GM18511 (cell line): Measurements from ENCODE around the gene GALE.
"Not testable (repeated sequence)": the region's sequence is repeated elsewhere in the genome, so short reads cannot be mapped to it uniquely, and the experiment has no call there.

Experiments
- ATAC-seq: cut with Tn5 transposase; IDR thresholded peaks from one replicate; pipeline ENCODE4 v1.9.1; 2021; ENCODE audit warnings: mild to moderate bottlenecking, moderate library complexity; ENCODE audit not compliant: unreplicated experiment

GALE gene

DNA sequence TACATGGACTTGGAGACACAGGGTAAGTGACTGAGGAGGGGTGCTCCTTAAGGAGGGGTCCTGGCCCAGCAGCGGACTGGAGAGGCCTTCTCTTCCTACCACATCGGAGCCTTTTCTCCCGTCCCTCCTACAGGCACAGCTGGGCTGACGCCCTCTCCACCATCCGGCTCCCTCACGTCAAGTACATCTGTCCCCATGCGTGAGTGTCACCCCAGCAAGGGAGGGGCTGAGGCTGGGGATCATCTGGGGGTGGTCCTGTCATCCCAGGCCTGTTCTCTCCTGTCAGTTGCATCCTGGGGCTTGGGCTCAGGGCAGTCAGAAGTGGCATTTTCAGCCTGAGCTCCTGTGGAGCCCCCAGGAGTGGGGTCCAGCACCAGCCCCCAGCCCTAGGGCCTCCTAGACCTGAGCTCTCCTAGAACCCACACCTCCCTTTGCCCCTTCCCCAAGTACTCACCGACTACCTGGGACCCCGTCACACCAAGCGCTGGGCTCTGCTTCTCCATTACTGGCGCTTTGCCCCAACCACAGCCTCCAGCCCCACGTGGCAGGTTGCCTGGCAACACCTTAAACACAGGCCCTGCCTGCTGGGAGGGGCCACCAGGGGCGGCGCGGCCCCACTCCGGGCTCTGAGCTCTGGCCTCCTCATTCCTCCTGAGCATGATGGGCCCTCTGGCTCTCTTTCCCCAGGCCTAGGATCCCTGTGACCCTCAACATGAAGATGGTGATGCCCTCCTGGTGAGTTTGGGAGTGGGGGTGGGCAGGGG lies 7.4 kb downstream of the GALE start:
- no peak for ATAC-seq

DNA sequence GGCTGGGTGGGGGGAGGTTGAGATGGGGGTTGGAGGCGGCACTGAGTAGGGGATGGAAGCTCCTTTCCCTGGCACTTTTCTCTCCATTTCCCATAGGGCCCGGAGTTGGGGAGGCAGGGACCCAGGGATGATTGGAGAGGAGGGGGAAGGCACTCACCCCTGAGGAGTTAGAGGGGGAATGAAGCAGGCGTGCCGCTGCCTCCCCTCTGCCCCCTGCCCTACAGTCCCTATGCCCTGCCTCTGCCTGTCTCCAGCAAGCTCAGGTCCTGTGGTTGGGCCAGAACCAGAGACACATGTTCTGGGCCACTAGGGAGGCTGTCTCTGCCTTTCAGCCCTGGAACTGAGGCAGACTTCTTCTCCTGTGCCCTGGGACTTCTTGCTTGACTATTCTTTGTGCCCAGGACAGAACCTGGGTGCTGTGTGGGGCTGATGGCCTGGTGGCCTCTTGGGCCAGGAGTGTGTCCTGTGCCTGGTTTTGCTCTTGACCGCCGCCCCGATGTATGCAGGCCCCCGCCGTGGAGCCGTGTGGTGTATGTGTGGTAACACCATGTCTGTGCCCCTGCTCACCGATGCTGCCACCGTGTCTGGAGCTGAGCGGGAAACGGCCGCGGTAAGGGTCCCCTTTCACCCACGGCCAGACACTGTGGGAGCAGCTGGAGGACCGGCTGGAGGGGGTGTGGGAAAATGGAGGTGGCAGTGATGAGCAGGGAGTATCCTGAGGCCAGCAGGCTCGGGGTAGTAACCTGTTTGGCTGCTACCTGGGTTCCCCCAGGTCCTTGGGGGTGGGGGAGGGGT lies 8.2 kb downstream of the GALE start:
- no peak for ATAC-seq

DNA sequence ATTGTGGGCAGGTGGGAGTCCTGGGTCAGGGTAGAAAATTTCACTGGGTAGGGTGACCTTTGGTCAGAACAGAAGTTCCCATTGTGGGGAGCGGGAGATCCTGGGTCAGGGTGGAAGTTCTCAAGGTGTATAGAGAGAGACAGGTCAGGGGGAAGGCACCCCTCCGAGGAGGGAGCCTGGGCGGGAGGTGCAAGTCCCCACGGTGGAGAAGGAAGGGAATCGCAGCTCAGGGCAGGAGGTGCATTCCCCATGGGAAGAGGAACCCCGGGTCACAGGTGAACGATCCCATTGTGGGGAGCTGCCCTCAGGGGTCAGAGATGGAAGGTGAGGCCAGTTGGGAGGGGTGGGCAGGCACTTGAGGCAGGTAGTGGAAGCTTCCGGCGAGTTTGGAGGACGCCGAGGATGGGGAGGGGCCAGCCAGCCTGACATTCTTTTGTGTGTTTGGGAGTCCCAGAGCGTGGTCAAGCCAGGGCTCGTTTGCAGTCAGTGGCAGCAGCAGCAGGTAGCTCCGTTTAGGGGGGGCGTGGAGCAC lies 9.0 kb downstream of the GALE start:
- no peak for ATAC-seq

DNA sequence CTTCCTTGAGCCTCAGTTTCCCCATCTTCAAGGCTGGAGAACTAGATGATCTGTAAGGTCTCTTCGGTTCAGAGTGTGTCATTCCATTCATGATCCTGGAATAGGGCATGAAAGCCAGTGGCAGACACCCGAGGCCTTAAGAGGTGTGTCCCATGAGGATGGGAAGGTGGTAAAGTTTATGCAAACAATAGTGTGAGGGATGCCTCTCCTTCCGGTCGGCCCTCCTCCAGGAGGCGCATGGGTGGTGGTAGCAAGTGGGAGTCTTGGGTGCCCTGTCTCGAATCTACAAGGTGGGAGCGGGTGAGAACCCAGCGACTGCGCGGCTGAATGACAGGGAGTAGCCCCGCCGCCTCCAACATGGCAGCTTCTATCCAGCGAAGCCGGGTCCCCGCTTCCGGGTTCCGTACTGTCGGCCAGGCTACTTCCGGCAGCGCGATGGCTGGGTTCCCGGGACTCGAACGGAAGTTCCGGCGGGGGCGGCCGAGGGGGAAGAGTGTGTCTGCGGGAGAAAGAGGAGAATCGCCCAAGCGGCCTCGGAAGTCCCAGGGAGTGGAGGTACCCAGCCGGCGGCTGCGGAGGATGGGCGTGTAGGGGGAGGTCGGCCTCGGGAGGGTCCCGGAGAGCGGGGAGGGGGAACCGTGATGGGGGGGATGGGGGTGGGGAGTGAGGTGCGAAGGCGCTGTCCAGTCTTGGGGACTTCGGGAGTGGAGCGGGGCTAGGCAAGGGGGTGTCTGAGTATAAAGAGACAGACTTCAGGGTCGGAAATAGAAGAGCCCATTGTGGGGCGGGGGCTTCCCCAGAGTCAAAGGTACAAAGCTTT lies 9.6 kb downstream of the GALE start, which contains the start of gene LYPLA2:
TSS of gene LYPLA2 (plus strand) at position 450 of the 820 bp plus-strand sequence. CDS start 1,538 bp downstream, outside the sequence.
- peak; percentile 89 for ATAC-seq

DNA sequence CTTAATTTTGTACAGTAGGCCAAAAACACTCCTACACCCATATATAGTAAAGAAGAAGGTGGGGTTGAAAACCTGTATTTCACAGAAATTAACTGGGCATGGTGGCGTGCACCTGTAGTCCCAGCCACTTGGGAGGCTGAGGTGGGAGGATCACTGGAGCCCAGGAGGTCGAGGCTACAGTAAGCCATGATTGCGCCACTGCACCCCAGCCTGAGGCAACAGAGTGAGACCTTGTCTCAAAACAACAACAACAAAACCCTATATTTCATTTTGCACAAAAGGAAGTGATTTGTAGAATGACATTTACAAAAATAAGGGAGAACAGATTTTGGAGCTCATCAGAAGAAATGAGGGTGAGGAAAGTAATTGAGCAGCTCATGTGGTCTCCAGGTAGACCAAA lies 11.9 kb downstream of the GALE start:
- ATAC-seq, result no peak

DNA sequence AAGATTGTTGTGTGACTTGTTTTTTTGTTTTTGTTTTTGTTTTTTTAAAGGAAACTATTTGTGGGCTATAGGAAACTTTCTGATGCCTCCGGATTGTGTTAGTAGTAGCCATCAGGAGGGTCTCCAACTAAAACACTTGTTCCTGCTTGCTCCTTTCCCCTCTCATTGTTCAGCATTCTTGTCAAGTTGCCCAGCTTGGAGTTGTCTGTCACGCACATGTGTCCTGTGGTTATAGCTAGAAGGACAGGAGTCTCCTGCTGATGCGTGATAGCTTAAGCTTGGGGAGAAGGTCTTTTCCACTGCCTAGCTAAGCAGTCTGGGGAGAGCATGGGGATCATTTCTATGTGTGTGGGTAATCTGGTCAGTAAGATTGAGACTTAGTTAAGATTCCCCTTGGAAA lies 12.9 kb downstream of the GALE start:
- ATAC-seq, result no peak

DNA sequence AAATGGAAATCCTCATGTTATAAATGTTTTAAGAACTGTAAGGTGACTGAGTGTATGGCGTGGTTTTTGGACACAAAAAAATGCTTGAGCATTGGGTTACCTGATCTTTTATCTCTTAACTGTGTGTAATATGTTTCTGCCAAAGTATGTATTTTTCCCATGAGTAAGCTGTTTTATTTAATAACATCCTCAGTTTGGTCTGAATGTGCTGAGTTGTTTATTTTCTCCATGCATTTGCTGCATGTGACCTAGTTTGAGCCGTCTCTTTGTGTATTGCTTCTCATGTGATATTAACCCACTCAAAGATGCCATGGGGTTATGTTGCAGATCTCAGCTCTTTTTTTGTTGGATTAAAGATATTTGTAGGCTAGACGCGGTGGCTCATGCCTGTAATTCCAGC lies 15.7 kb downstream of the GALE start:
- ATAC-seq, result no peak

DNA sequence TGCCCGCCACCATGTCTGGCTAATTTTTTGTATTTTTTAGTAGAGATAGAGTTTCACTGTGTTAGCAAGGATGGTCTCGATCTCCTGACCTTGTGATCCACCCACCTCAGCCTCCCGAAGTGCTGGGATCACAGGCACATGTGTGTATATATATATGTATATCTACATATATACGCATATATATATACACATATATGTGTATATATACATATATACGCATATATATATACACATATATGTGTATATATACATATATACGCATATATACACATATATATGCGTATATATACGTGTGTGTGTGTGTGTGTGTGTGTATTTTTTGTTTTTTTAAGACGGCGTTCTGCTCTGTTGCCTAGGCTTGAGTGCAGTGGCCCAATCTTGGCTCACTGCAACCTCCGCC lies 17.4 kb downstream of the GALE start:
- ATAC-seq, result not testable (repeated sequence)

DNA sequence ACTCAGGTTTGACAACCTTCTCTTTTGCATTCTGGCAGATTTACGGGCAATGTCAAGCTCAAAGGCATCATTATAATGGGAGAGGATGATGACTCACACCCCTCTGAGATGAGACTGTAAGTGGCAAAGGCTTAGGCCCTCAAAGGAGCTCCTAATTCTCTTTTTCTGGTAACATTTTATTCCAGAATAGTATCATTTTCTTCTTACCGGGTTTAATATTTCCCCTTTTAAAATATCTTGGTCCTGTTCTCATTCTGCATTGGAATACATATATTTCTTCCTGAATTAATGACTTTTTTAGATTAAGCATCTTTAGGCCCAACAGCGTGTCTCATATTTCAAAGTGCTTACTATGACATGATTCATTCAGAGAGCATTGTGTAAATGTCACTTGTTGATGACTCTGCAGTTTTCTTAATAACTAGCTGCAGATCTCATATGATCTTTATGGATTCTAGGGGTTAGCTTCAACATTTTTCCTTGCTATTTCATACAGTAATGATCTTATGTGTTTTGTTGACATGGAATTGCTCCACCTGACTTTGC lies 20.7 kb downstream of the GALE start:
- no peak for ATAC-seq

DNA sequence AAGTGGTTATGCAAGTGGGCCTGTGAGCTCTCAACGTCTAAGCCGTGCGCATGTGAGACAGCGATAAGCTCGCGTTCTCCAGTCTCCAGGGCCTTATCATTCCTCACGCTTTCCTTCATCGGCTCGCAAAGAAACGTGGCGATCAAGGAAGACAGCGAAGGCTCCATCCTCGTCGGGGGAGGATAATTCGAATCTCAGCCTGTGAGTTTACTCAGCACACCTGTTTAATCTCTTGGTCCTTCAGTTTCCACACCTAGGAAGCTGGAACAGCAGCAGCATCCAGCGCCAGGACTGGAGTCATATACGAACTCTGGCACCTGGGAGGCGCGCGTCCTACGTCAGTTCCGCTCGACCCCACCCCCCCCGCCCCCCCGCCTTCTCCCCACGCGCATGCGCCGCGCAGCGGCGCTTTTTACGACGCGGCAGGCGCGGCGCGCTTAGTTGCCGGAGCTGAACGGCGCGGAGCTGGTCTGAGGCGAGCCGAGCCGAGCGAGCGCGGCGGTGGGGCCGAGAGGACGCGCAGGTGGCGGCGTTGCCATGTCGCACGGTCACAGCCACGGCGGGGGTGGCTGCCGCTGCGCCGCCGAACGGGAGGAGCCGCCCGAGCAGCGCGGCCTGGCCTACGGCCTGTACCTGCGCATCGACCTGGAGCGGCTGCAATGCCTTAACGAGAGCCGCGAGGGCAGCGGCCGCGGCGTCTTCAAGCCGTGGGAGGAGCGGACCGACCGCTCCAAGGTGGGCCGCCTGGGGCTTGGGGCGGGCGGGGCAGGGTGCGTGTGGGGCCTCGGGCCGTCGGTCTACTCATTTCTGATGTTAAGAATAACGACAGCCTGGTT lies 22.4 kb downstream of the GALE start, which contains the start of gene PITHD1:
TSS of gene PITHD1 (plus strand) at position 440 of the 836 bp plus-strand sequence. CDS start at position 538, 98 bp downstream.
- ATAC-seq, result peak; percentile 76

DNA sequence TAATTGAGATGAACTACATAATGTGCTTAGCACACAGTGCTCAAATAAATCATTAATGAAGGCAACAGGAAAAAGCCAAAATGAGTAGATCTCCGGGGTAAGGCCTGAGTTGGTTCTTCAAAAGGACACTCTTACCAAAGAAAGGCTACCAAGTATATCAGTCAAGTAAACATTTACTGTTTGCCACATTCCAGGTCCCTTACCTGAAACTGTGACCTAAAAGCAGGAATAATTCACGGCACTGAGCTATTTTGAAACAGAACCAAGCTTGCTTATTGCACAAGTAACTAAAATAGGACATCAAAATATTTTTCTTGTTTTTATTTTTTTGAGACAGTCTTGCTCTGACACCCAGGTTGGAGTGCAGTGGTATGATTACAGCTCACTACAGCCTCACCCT lies 24.3 kb downstream of the GALE start:
- ATAC-seq, result no peak

DNA sequence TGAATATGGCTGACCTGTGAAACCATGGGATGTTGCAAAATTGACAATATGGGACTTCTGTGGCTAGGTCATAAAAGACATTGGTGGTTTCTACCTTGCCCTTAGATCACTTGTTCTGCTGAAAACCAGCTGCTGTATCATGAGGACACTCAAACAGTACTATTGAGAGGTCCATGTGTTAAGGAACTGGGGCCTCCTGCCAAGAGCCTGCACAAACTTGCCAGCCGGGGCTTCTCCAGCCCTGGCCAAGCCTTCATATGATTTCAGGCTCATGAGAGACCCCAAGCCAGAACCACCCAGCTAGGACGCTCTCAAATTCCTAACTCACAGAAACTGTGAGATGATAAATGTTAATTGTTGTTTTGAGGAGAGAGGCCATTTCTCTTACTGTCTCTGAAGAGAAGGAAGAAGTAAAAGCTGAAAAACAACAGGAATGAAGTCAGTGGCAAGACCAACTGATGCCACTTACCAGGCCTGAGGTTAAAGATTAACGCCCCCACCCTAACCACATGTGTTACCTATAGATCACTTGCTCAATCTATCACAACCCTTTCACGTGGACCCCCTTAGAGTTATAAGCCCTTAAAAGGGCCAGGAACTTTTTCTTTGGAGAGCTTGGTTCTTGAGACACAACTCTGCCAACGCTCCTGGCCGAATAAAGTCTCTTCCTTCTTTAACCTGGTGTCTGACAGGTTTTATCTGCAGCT lies 26.2 kb downstream of the GALE start:
- ATAC-seq, result no peak

DNA sequence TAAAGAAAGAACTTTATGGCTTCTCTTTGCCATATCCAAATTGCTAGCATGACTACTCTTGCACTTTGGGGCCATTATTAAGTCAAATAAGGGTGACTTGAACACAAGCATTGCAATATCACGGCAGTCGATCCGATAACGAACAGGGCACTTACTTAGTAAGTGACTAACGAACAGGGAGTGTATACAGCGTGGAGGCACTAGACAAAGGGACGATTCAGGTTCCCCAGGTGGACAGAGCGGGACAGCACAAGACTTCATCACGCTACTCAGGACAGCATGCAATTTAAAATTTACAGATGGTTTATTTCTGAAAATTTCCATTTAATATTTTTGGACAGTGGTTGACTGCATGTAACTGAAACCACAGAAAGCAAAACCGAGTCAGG lies 27.7 kb downstream of the GALE start:
- ATAC-seq, result no peak

DNA sequence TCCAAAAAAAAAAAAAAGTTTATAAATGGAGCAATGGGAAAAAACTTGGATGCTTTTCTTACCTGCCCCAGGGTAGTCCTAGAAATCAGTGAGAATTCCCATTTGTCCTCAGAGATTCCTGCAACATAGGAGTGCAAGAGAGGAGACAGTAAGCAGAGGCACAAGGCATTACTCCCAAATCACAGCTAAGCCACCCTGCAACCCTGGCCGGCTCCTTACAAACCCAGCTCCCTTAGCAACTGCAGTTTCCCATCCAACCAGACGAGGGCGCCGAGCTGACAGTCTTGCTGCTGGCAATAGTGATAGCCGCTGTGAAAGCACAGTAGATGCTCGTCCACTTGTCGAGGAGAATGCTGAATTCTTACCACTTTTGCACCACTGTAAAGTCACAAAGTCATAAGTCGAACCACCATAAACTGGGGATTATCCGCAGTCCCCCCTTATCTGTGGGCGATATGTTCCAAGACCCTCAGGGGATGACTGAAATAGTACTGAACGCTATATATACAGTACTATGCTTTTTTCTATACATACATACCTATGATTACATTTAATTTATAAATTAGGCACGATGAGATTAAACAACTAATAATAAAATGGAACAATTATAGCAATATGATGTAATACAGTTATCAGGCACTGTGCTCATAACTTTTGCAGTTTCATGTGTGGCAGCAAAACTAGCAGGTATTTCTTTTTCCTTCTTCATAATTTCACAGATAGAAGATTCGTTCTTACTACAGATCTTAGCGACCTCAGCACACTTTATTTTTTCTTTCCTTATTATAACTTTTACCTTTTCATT lies 28.3 kb downstream of the GALE start:
- ATAC-seq, result no peak

DNA sequence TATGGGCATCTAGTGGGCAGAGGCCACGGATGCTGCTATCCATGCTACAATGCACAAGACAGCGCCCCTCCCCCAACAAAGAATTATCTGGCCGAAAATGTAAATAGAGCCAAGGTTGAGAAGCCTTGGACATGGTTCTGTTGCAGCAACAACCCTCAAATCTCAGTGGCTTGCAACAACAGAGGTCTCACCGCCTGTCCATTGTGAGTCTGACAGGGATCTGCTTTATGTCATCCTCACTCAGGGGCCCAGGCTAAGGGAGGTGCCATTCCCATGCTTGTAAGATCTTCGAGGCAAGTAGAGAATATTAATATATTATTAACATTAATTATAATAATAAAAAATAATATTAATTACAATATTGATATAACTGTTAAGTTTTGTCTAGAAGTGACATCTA lies 31.8 kb downstream of the GALE start:
- ATAC-seq, result no peak

DNA sequence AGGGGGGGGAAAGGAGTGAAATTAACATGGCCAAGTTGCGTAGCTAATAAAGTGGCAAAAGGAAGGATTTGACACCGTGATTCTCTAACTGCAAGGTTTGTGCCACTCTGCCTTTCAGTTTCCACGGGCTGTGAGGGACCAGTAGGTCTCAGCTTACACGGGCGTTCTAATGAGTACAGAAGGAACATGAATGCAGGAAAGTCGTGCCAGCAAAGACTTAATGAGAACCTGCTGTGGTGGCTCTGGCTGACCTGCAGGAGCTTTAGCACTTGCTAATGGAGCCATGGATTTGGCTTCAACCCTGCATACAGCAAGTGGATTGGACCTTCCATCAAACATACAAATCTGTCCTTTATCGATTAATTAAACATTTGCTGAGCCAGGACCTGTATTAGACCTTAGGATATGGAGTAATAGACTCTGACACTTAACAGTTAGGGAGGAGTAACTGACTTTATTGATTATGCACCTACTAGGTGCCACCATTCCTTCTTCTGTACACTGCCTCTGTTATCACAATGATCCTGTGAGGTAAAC lies 37.4 kb downstream of the GALE start:
- ATAC-seq, result no peak

DNA sequence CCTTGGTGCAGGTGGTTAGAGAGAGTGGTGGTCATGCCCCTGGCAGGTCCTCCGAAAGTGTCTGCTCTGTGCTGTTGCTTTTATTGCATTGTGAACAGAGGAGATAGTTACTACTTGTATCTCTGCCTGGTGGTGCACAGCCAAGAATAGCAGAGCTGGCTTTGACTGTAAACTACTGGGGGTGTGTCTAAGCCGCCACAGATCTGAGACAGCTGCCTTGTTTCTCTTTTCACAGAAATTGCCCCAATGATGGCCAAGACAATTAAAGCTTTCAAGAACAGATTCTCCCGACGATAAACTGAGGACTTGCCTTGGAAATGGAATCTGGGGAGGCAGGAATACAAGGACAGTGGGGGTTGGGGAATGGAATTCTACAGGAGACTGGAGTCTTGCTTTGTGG lies 41.3 kb downstream of the GALE start:
- ATAC-seq, result no peak

DNA sequence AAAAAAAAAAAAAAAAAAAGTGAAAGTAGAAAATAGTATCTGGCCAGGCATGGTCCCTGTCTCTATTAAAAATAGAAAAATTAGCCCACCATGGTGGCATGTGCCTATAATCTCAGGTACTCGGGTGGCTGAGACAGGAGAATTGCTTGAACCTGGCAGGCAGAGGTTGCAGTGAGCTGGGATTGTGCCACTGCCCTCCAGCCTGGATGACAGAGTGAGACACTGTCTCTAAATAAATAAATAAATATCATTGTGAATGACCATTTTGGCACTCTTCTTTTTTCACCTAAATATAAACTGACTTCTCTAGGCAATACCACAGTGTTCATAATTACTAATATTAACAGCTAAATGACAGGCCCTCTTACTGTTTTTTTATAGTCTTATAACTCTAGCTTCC lies 42.7 kb downstream of the GALE start:
- no peak for ATAC-seq
